Fibroblast of the aortic adventitia (primary cell): ENCODE measurements around the gene KRT81. TPM values are rescaled to one million over a fixed set of nuclear protein-coding genes. Genes with fewer than 3 reads are reported as not detected.

Experiments
- DNase-seq: peaks from one replicate; pipeline ENCODE4 v3.0.0-alpha.2; 2010; ENCODE audit warnings: low read depth
- H3K4me3 ChIP-seq: 2 replicates; pipeline ENCODE4 v1.5.1; 2011; ENCODE audit warnings: low read depth, mild to moderate bottlenecking, control low read depth, low read length, moderate library complexity
- total RNA-seq: library from RNA; depleted of rRNA; stranded (reverse); fragments of >200 nt; gene quantifications from 2 replicates; pipeline ENCODE4 v1.2.3, GENCODE V29; 2012; ENCODE audit warnings: low replicate concordance
- TF ChIP-seq, protein P1 (sequence below): IDR thresholded peaks from 2 replicates; pipeline ENCODE4 v1.5.1; 2011; ENCODE audit warnings: mild to moderate bottlenecking, low read length, control low read depth, inconsistent platforms; ENCODE audit not compliant: insufficient read depth

Gene KRT81
- total RNA-seq, 1 donor, result not detected

DNA sequence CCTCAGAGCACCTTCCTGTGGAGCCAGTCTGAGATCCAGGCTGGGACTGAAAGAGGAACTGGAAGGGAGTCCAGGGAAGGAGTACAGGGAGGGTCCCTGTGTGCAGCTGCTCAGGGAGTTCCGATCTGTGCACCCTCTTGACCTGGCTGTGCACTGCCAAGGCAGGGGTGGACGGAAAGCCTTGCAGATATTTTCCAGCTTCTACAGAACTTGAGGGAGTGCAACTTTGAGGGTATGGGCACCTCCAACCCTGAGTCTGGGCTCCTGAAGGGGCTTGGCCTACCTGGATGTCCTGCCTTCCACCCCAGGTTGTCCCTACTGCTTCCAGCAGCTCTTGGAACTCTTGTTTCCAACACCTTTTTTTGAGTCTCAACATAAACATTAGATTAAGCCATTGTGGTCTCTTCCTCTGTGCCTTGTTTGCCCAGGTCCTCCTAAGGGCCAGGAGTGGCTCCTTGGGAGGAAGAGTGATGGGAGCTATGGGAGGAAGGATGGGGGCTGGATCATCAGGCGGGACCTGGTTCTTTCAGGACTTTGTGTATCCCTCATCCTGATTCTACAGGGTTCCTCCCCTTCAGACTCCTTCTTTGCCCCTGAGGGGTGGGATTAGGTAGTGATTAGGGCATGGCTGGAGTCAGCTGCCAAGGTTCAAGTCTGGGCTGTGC lies 54.8 kb downstream of the KRT81 start:
- TF ChIP-seq, protein P1, sequence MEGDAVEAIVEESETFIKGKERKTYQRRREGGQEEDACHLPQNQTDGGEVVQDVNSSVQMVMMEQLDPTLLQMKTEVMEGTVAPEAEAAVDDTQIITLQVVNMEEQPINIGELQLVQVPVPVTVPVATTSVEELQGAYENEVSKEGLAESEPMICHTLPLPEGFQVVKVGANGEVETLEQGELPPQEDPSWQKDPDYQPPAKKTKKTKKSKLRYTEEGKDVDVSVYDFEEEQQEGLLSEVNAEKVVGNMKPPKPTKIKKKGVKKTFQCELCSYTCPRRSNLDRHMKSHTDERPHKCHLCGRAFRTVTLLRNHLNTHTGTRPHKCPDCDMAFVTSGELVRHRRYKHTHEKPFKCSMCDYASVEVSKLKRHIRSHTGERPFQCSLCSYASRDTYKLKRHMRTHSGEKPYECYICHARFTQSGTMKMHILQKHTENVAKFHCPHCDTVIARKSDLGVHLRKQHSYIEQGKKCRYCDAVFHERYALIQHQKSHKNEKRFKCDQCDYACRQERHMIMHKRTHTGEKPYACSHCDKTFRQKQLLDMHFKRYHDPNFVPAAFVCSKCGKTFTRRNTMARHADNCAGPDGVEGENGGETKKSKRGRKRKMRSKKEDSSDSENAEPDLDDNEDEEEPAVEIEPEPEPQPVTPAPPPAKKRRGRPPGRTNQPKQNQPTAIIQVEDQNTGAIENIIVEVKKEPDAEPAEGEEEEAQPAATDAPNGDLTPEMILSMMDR, result no peak
- no peak for DNase-seq
- H3K4me3 ChIP-seq, result no peak overlapping the region

Other genes starting within 250 kb of the KRT81 start
- gene NR4A1, start 240.1 kb downstream of the KRT81 start, total RNA-seq, result 0.82 and 3.9 TPM in 2 replicates
- gene ATG101, start 221.6 kb downstream of the KRT81 start, total RNA-seq, result 41.1 and 89.2 TPM in 2 replicates
- gene SMIM41, start 211.8 kb downstream of the KRT81 start, total RNA-seq, result 0.27 and 0.98 TPM in 2 replicates
- gene KRT80, start 99.5 kb downstream of the KRT81 start, total RNA-seq, result 0.25 and 0.36 TPM in 2 replicates
- gene KRT7, start 58.3 kb downstream of the KRT81 start, total RNA-seq, result 1.4 and 20.0 TPM in 2 replicates
- gene KRT86, start 16.9 kb downstream of the KRT81 start, total RNA-seq, result not detected in 2 replicates
- gene KRT83, start 29.9 kb upstream of the KRT81 start, total RNA-seq, result not detected in 2 replicates
- not detected in 2 replicates for gene KRT85, start 75.9 kb upstream of the KRT81 start, total RNA-seq
- gene KRT84, start 94.1 kb upstream of the KRT81 start, total RNA-seq, result not detected in 2 replicates
- not detected in 2 replicates for gene KRT82, start 114.8 kb upstream of the KRT81 start, total RNA-seq
- gene KRT75, start 142.8 kb upstream of the KRT81 start, total RNA-seq, result not detected in 2 replicates
- not detected in 2 replicates for gene KRT6B, start 160.6 kb upstream of the KRT81 start, total RNA-seq
- gene KRT6C, start 182.3 kb upstream of the KRT81 start, total RNA-seq, result not detected in 2 replicates
- gene KRT6A, start 201.7 kb upstream of the KRT81 start, total RNA-seq, result not detected in 2 replicates
- not detected in 2 replicates for gene KRT5, start 228.9 kb upstream of the KRT81 start, total RNA-seq